Esophagus squamous epithelium (tissue), 4 donors: ENCODE data around the gene RELN.

Source experiments
- POLR2A ChIP-seq, 4 donors: fragments of 450-650 bp; IDR thresholded peaks; one replicate each; pipeline ENCODE4 v1.6.1; 2017; ENCODE audit warnings: antibody characterized with exemption in 4 of 4, mild to moderate bottlenecking in 4 of 4, moderate library complexity in 3 of 4
- TF ChIP-seq, protein P1 (sequence below), 6 experiments: fragments of 450-650 bp in 4 of 6; fragments of 200-600 bp in 2 of 6; sonication (generic) in 2 of 6; IDR thresholded peaks; one replicate each; pipeline ENCODE4 v1.5.1; 2016 to 2019; ENCODE audit warnings: antibody characterized with exemption in 6 of 6, mild to moderate bottlenecking in 4 of 6, moderate library complexity in 4 of 6

- TF ChIP-seq, protein P1, sequence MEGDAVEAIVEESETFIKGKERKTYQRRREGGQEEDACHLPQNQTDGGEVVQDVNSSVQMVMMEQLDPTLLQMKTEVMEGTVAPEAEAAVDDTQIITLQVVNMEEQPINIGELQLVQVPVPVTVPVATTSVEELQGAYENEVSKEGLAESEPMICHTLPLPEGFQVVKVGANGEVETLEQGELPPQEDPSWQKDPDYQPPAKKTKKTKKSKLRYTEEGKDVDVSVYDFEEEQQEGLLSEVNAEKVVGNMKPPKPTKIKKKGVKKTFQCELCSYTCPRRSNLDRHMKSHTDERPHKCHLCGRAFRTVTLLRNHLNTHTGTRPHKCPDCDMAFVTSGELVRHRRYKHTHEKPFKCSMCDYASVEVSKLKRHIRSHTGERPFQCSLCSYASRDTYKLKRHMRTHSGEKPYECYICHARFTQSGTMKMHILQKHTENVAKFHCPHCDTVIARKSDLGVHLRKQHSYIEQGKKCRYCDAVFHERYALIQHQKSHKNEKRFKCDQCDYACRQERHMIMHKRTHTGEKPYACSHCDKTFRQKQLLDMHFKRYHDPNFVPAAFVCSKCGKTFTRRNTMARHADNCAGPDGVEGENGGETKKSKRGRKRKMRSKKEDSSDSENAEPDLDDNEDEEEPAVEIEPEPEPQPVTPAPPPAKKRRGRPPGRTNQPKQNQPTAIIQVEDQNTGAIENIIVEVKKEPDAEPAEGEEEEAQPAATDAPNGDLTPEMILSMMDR (IDR thresholded peaks at IDR 0.05): no peak
- TF ChIP-seq POLR2A (IDR thresholded peaks at IDR 0.05): no peak
Measured at GRCh38 chr7:103887050-103887449, 102.4 kb downstream of the RELN start.
